KMS-11 (cell line): Measurements from ENCODE around the gene MST1R.

ENCODE experiments used
- H2AFZ ChIP-seq: fragments of 200-600 bp; sonication (generic); 2 replicates; pipeline ENCODE4 v1.6.1; 2016; ENCODE audit warnings: antibody characterized with exemption, mixed run types, low read depth
- H3K27ac ChIP-seq: fragments of 200-600 bp; sonication (generic); 2 replicates; pipeline ENCODE4 v1.6.1; 2016; ENCODE audit warnings: mild to moderate bottlenecking, mixed run types
- H3K27me3 ChIP-seq: fragments of 200-600 bp; sonication (generic); 2 replicates; pipeline ENCODE4 v1.6.1; 2017; ENCODE audit warnings: mild to moderate bottlenecking, low read depth, mixed run types, moderate library complexity; ENCODE audit not compliant: insufficient read depth
- H3K36me3 ChIP-seq: fragments of 200-600 bp; sonication (generic); 2 replicates; pipeline ENCODE4 v1.6.1; 2017; ENCODE audit warnings: mild to moderate bottlenecking, mixed run types; ENCODE audit not compliant: insufficient read depth
- H3K4me1 ChIP-seq: fragments of 200-600 bp; sonication (generic); 2 replicates; pipeline ENCODE4 v1.6.1; 2016; ENCODE audit warnings: mild to moderate bottlenecking, low read depth, mixed run types; ENCODE audit not compliant: poor library complexity, severe bottlenecking
- H3K4me2 ChIP-seq: fragments of 200-600 bp; sonication (generic); 2 replicates; pipeline ENCODE4 v1.7.0; 2016; ENCODE audit warnings: mild to moderate bottlenecking, mixed run types
- H3K4me3 ChIP-seq: fragments of 200-600 bp; sonication (generic); IDR thresholded peaks from 2 replicates; pipeline ENCODE4 v1.6.1; 2017; ENCODE audit warnings: low read depth, low read length, mixed read lengths; ENCODE audit not compliant: insufficient read depth
- H3K79me2 ChIP-seq: fragments of 200-600 bp; sonication (generic); 2 replicates; pipeline ENCODE4 v1.6.1; 2016; ENCODE audit warnings: low read depth, mixed run types; ENCODE audit not compliant: insufficient read depth
- H3K9ac ChIP-seq: fragments of 200-600 bp; sonication (generic); 2 replicates; pipeline ENCODE4 v1.6.1; 2016; ENCODE audit warnings: mild to moderate bottlenecking, mixed run types
- H4K20me1 ChIP-seq: fragments of 200-600 bp; sonication (generic); 2 replicates; pipeline ENCODE4 v1.6.1; 2016; ENCODE audit warnings: mild to moderate bottlenecking, mixed run types; ENCODE audit not compliant: insufficient read depth
- TF ChIP-seq, protein P1 (sequence below): fragments of 200-600 bp; sonication (generic); conservative IDR thresholded peaks from 2 replicates; pipeline ENCODE4 v1.6.1; 2017; ENCODE audit warnings: low read depth, mild to moderate bottlenecking, antibody characterized with exemption, low read length, moderate library complexity, mixed read lengths

The MST1R gene

DNA sequence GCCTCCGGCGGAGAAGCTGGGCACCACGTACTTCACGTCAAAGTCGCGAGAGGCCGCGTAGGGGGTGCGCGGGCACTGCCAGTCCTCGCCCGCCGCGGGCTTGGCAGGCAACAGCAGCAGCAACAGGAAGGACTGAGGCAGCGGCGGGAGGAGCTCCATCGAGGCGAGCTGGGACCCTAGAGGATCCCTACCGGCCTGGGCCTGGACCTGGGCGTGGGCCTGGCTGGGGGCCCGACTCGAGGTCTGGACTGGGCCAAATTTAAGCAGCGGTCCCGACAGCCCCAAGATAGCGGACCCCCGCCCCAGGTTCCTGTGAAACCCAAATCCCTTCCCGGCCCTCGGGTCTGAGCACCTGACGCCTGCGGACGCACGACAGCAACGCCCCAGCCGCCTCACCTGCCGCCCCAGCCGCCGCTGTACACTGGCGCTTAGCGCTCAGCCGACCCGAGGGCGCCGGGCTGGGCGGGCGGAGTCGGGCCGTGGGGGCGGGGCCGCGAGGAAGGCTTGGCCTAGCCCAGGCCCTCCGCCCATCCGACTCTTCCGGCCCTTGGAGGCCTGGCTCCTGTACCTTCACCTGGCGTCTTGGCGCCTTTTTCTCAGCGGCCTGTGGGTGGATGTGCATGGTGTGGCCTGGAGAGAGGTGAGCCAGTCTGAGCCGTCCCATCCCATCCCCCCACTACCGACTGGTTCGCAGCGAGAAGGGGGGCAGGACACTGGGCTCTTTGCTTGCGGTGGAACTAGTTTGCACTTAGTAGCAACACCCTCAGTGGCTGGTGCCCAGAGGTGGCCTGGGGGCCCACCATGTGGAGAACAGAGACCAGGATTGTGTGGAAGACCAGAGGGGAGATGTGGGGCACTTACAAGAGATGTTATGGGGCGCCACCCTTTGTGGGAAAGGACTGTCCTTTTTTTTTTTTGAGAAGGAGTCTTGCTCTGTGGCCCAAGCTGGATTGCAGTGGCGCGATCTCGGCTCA is at the start of gene MST1R:
MST1R (minus strand) TSS at position 423 of the 974 bp plus-strand sequence; CDS start at position 159, 264 bp downstream.
- peaks cover 13% of the 10 kb centered on the region for H3K4me1 ChIP-seq
- H3K27ac ChIP-seq: no peak within 1 kb of the TSS
- H3K36me3 ChIP-seq: no peaks in the 10 kb centered on the region
- no peaks in the 10 kb centered on the region for H3K27me3 ChIP-seq
- no peaks in the 10 kb centered on the region for H4K20me1 ChIP-seq
- H3K4me2 ChIP-seq: no peak within 1 kb of the TSS
- TF ChIP-seq, protein P1, sequence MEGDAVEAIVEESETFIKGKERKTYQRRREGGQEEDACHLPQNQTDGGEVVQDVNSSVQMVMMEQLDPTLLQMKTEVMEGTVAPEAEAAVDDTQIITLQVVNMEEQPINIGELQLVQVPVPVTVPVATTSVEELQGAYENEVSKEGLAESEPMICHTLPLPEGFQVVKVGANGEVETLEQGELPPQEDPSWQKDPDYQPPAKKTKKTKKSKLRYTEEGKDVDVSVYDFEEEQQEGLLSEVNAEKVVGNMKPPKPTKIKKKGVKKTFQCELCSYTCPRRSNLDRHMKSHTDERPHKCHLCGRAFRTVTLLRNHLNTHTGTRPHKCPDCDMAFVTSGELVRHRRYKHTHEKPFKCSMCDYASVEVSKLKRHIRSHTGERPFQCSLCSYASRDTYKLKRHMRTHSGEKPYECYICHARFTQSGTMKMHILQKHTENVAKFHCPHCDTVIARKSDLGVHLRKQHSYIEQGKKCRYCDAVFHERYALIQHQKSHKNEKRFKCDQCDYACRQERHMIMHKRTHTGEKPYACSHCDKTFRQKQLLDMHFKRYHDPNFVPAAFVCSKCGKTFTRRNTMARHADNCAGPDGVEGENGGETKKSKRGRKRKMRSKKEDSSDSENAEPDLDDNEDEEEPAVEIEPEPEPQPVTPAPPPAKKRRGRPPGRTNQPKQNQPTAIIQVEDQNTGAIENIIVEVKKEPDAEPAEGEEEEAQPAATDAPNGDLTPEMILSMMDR: no peak
- no peak within 1 kb of the TSS for H2AFZ ChIP-seq
- no peak within 1 kb of the TSS for H3K4me3 ChIP-seq
- no peaks in the 10 kb centered on the region for H3K79me2 ChIP-seq
- H3K9ac ChIP-seq: no peak within 1 kb of the TSS

DNA sequence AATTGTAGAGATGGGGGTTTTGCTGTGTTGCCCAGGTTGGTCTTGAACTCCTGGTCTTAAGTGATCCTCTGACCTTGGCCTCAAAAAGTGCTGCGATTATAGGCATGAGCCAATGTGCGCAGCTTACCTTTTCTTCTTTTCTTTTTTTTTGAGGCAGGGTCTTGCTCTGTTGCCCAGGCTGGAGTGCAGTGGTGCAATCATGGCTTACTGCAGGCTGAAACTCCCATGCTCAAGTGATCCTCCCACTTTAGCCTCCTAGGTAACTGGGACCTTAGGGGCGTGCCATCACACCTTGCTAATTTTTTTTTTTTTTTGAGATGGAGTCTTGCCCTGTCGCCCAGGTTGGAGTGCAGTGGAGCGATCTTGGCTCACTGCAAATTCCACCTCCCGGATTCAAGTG is 49.3 kb upstream of the MST1R start:
- H3K79me2 ChIP-seq: peaks cover 23% of the 10 kb centered on the region; the same call in 1 of the 2 replicates
- H3K4me2 ChIP-seq: no peak overlapping the region
- no peaks in the 10 kb centered on the region for H4K20me1 ChIP-seq
- no peak overlapping the region for H3K9ac ChIP-seq
- H3K36me3 ChIP-seq: no peaks in the 10 kb centered on the region
- H3K27ac ChIP-seq: no peak overlapping the region
- no peaks in the 10 kb centered on the region for H3K4me1 ChIP-seq
- H2AFZ ChIP-seq: no peak overlapping the region
- H3K27me3 ChIP-seq: no peaks in the 10 kb centered on the region
- TF ChIP-seq, protein P1: no peak
- H3K4me3 ChIP-seq: no peak overlapping the region

DNA sequence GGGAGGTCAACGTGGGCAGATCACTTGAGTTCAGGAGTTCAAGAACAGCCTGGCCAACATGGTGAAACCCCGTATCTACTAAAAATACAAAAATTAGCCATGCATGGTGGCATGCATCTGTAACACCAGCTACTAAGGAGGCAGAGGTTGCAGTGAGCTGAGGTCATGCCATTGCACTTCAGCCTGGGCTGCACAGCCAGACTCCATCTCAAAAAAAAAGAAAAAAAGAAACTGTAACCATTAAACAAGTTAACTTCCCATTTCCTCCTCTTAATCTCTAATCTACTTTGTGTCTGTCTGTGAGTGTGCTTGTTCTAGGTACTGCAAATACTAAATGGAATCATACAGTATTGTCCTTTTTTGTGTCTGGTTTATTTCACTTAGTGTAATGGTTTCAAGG is 39.0 kb upstream of the MST1R start:
- no peak overlapping the region for H3K4me2 ChIP-seq

DNA sequence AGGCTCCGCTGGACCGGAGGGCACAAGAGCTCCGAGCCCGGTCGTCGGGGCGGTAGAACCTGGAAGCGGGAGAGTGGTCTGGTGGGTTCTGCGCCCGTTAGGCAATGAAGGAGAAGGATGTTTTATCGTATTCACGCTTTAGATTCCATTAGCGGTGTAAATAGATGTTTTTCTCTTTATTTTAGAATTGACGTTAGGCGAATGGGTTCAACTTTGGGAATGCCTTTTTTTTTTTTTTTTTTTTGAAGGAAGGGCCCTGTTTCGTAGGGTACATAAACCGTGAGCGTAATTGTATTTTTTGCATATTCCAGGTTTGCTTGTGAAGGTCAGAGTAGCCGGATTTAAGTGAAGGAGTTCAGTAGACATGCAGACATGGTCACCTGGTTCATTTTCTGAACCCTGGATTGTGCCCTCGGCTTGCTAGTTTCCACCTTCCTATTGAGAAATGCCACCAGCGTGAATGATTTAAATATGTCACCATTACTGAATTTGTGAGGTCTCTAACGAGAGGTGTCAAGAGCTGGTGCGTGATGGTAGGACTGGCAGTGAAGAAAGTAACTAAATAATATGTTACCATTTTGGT is 37.1 kb upstream of the MST1R start:
- H3K79me2 ChIP-seq: peaks cover 47% of the 10 kb centered on the region
- H3K27me3 ChIP-seq: no peaks in the 10 kb centered on the region
- no peaks in the 10 kb centered on the region for H3K36me3 ChIP-seq
- H4K20me1 ChIP-seq: no peaks in the 10 kb centered on the region
- TF ChIP-seq, protein P1: no peak
- H3K4me2 ChIP-seq: peak overlapping the region; percentile 78
- peak overlapping the region; percentile 56; the same call in 1 of the 2 replicates for H3K9ac ChIP-seq
- peak overlapping the region; percentile 77 for H3K27ac ChIP-seq
- H3K4me3 ChIP-seq: no peak overlapping the region
- no peaks in the 10 kb centered on the region for H3K4me1 ChIP-seq
- no peak overlapping the region; the same call in 1 of the 2 replicates for H2AFZ ChIP-seq

More for the DNA sequence above, 39.0 kb upstream of the MST1R start:
- TF ChIP-seq, protein P1: no peak
- Histone ChIP-seq H3K4me3 (no peak overlapping the region), H3K9ac (no peak overlapping the region), H3K79me2 (peaks cover 66% of the 10 kb centered on the region), H3K4me1 (peaks cover 8% of the 10 kb centered on the region), H3K27ac (no peak overlapping the region), H3K36me3 (no peaks in the 10 kb centered on the region), H4K20me1 (no peaks in the 10 kb centered on the region), H3K27me3 (no peaks in the 10 kb centered on the region), H2AFZ (no peak overlapping the region)
